Activated CD4-positive, alpha-beta T cell treated with anti-CD3 and anti-CD28 coated beads for 36 hours (primary cell): Measurements from ENCODE around the gene CNTNAP5. TPM values are rescaled to one million over a fixed set of nuclear protein-coding genes. Genes with fewer than 3 reads are reported as not detected.

Source experiments
- ATAC-seq: fragments of 200-7000 bp; cut with Tn5 transposase; one replicate; pipeline ENCODE4 v1.10.0; 2021; ENCODE audit warnings: mild to moderate bottlenecking, moderate library complexity
- CTCF ChIA-PET: fragments of 350-600 bp; sonication (Branson Sonifier 250); formaldehyde crosslinking; loops from one replicate; lab custom pipeline; 2021; ENCODE audit warnings: antibody characterized with exemption; lab: Charles Lee
- POLR2A ChIA-PET: fragments of 350-600 bp; sonication (Branson Sonifier 250); formaldehyde crosslinking; loops from one replicate; lab custom pipeline; 2021; ENCODE audit warnings: antibody characterized with exemption, inconsistent platforms; lab: Charles Lee
- DNase-seq: peaks from one replicate; pipeline ENCODE4 v3.0.0-alpha.2; 2020
- H3K27ac Mint-ChIP-seq: one replicate; pipeline ENCODE4 v1.8.0; 2021; ENCODE audit warnings: mixed read lengths
- H3K27me3 Mint-ChIP-seq: one replicate; pipeline ENCODE4 v1.8.0; 2021; ENCODE audit warnings: mixed read lengths
- H3K36me3 Mint-ChIP-seq: one replicate; pipeline ENCODE4 v1.8.0; 2021; ENCODE audit warnings: low read depth, mixed read lengths
- H3K4me1 Mint-ChIP-seq: one replicate; pipeline ENCODE4 v1.8.0; 2021; ENCODE audit warnings: mixed read lengths
- H3K4me3 Mint-ChIP-seq: one replicate; pipeline ENCODE4 v1.8.0; 2021; ENCODE audit warnings: mild to moderate bottlenecking, moderate library complexity, mixed read lengths
- H3K9me3 Mint-ChIP-seq: one replicate; pipeline ENCODE4 v1.8.0; 2021; ENCODE audit warnings: low read depth, mixed read lengths
- intact Hi-C, 2 experiments: fragments of 100-400 bp; cut with DNase I in 1 of 2; cut with micrococcal nuclease in 1 of 2; formaldehyde crosslinking; loops; one replicate each; pipeline versions ENCODE4 v1.14.2 to v1.15.1; 2022 to 2024; cut with DNase I, micrococcal nuclease
- total RNA-seq, 2 experiments: library from RNA; stranded (reverse); gene quantifications; one replicate each; pipeline ENCODE4 v1.2.3, GENCODE V29; 2021

CNTNAP5 gene
- total RNA-seq, 2 experiments from 2014 or later, result not detected

- no peak overlapping the region for H3K27ac Mint-ChIP-seq
Measured at GRCh38 chr2:124571836-124572235, 546.7 kb downstream of the CNTNAP5 start.

GRCh38 chr2:124572934-124573634 lies 548.0 kb downstream of the CNTNAP5 start:
- intact Hi-C loops, result no loop called here
- no peaks in the 10 kb centered on the region for H3K27me3 Mint-ChIP-seq
- H3K4me3 Mint-ChIP-seq, result no peak overlapping the region
- no peak overlapping the region for H3K27ac Mint-ChIP-seq
- ChIA-PET POLR2A (no interaction called here), CTCF (no interaction called here)
- DNase-seq (no peak), ATAC-seq (no peak)
- H3K36me3 Mint-ChIP-seq, result no peaks in the 10 kb centered on the region
- H3K9me3 Mint-ChIP-seq, result no peaks in the 10 kb centered on the region
- H3K4me1 Mint-ChIP-seq, result no peaks in the 10 kb centered on the region

More at GRCh38 chr2:124571836-124572235, 546.7 kb downstream of the CNTNAP5 start:
- Mint-ChIP-seq H3K9me3 (no peaks in the 10 kb centered on the region), H3K36me3 (no peaks in the 10 kb centered on the region), H3K27me3 (no peaks in the 10 kb centered on the region), H3K4me1 (no peaks in the 10 kb centered on the region), H3K4me3 (no peak overlapping the region)
- ATAC-seq (no peak), DNase-seq (no peak)
- intact Hi-C loops, result no loop called here
- ChIA-PET POLR2A (no interaction called here), CTCF (no interaction called here)

- DNase-seq, result no peak
- ChIA-PET POLR2A (no interaction called here), CTCF (no interaction called here)
- no peak for ATAC-seq
- no peak overlapping the region for H3K27ac Mint-ChIP-seq
- no peaks in the 10 kb centered on the region for H3K9me3 Mint-ChIP-seq
- H3K36me3 Mint-ChIP-seq, result no peaks in the 10 kb centered on the region
- intact Hi-C loops, result no loop called here
- no peaks in the 10 kb centered on the region for H3K4me1 Mint-ChIP-seq
- H3K4me3 Mint-ChIP-seq, result no peak overlapping the region
- no peaks in the 10 kb centered on the region for H3K27me3 Mint-ChIP-seq
Measured at GRCh38 chr2:124575497-124575896, 550.4 kb downstream of the CNTNAP5 start.

- no peaks in the 10 kb centered on the region for H3K36me3 Mint-ChIP-seq
- H3K4me1 Mint-ChIP-seq, result no peaks in the 10 kb centered on the region
- no peak overlapping the region for H3K4me3 Mint-ChIP-seq
- ATAC-seq, result no peak
- H3K9me3 Mint-ChIP-seq, result no peaks in the 10 kb centered on the region
- intact Hi-C loops, result no loop called here
- H3K27me3 Mint-ChIP-seq, result no peaks in the 10 kb centered on the region
- POLR2A ChIA-PET, result no interaction called here
- CTCF ChIA-PET, result no interaction called here
- H3K27ac Mint-ChIP-seq, result no peak overlapping the region
- DNase-seq, result no peak
Measured at GRCh38 chr2:124580263-124580662, 555.2 kb downstream of the CNTNAP5 start.

- no peak overlapping the region for H3K27ac Mint-ChIP-seq
- POLR2A ChIA-PET, result no interaction called here
- H3K9me3 Mint-ChIP-seq, result no peaks in the 10 kb centered on the region
- no peak for ATAC-seq
- H3K4me3 Mint-ChIP-seq, result no peak overlapping the region
- H3K36me3 Mint-ChIP-seq, result no peaks in the 10 kb centered on the region
- no peaks in the 10 kb centered on the region for H3K4me1 Mint-ChIP-seq
- no peak for DNase-seq
- H3K27me3 Mint-ChIP-seq, result no peaks in the 10 kb centered on the region
- CTCF ChIA-PET, result no interaction called here
- intact Hi-C loops, result no loop called here
Measured at GRCh38 chr2:124582387-124582786, 557.3 kb downstream of the CNTNAP5 start.

- H3K27ac Mint-ChIP-seq, result no peak overlapping the region
- CTCF ChIA-PET, result interaction anchor here (0.6 kb wide), 1 partner anchor 926 kb away, joined by 3 read pairs; no protein-coding TSS in a partner anchor
Measured at GRCh38 chr2:124584615-124585014, 559.5 kb downstream of the CNTNAP5 start.

GRCh38 chr2:124585277-124585676 lies 560.2 kb downstream of the CNTNAP5 start:
- Mint-ChIP-seq H3K9me3 (peaks cover 2% of the 10 kb centered on the region), H3K27ac (no peak overlapping the region), H3K27me3 (no peaks in the 10 kb centered on the region), H3K4me1 (no peaks in the 10 kb centered on the region), H3K4me3 (no peak overlapping the region), H3K36me3 (no peaks in the 10 kb centered on the region)
- POLR2A ChIA-PET, result no interaction called here
- CTCF ChIA-PET, result interaction anchor here (0.5 kb wide), 1 partner anchor 31 kb away, joined by 3 read pairs; no protein-coding TSS in a partner anchor
- DNase-seq (no peak), ATAC-seq (no peak)
- intact Hi-C loops, result no loop called here

More at GRCh38 chr2:124584615-124585014, 559.5 kb downstream of the CNTNAP5 start:
- no peaks in the 10 kb centered on the region for H3K27me3 Mint-ChIP-seq
- POLR2A ChIA-PET, result no interaction called here
- no peaks in the 10 kb centered on the region for H3K4me1 Mint-ChIP-seq
- ATAC-seq, result no peak
- DNase-seq, result no peak
- no peaks in the 10 kb centered on the region for H3K9me3 Mint-ChIP-seq
- intact Hi-C loops, result no loop called here
- no peaks in the 10 kb centered on the region for H3K36me3 Mint-ChIP-seq
- H3K4me3 Mint-ChIP-seq, result no peak overlapping the region

- ChIA-PET CTCF (no interaction called here), POLR2A (no interaction called here)
- H3K36me3 Mint-ChIP-seq, result no peaks in the 10 kb centered on the region
- peaks cover 2% of the 10 kb centered on the region for H3K9me3 Mint-ChIP-seq
- no peak overlapping the region for H3K4me3 Mint-ChIP-seq
- no peaks in the 10 kb centered on the region for H3K4me1 Mint-ChIP-seq
- intact Hi-C loops, result no loop called here
- H3K27ac Mint-ChIP-seq, result no peak overlapping the region
- no peak for ATAC-seq
- H3K27me3 Mint-ChIP-seq, result no peaks in the 10 kb centered on the region
- no peak for DNase-seq
Measured at GRCh38 chr2:124586210-124586609, 561.1 kb downstream of the CNTNAP5 start.

- peaks cover 2% of the 10 kb centered on the region for H3K9me3 Mint-ChIP-seq
- H3K27me3 Mint-ChIP-seq, result no peaks in the 10 kb centered on the region
- ATAC-seq (no peak), DNase-seq (no peak)
- POLR2A ChIA-PET, result no interaction called here
- H3K4me1 Mint-ChIP-seq, result no peaks in the 10 kb centered on the region
- intact Hi-C loops, result no loop called here
- no peaks in the 10 kb centered on the region for H3K36me3 Mint-ChIP-seq
- H3K4me3 Mint-ChIP-seq, result no peak overlapping the region
- no peak overlapping the region for H3K27ac Mint-ChIP-seq
- CTCF ChIA-PET, result no interaction called here
Measured at GRCh38 chr2:124586835-124587234, 561.7 kb downstream of the CNTNAP5 start.

GRCh38 chr2:124589971-124590370 lies 564.9 kb downstream of the CNTNAP5 start:
- Mint-ChIP-seq H3K27ac (no peak overlapping the region), H3K36me3 (no peaks in the 10 kb centered on the region), H3K9me3 (peaks cover 2% of the 10 kb centered on the region), H3K4me3 (no peak overlapping the region), H3K27me3 (no peaks in the 10 kb centered on the region), H3K4me1 (no peaks in the 10 kb centered on the region)
- no peak for ATAC-seq
- intact Hi-C loops, result no loop called here
- ChIA-PET POLR2A (no interaction called here), CTCF (no interaction called here)
- no peak for DNase-seq

- DNase-seq, result no peak
- no peak overlapping the region for H3K27ac Mint-ChIP-seq
Measured at GRCh38 chr2:124602759-124603158, 577.7 kb downstream of the CNTNAP5 start.

GRCh38 chr2:124604940-124605339 lies 579.9 kb downstream of the CNTNAP5 start:
- H3K4me1 Mint-ChIP-seq, result no peaks in the 10 kb centered on the region
- no peaks in the 10 kb centered on the region for H3K36me3 Mint-ChIP-seq
- H3K9me3 Mint-ChIP-seq, result peaks cover 2% of the 10 kb centered on the region
- H3K4me3 Mint-ChIP-seq, result no peak overlapping the region
- intact Hi-C loops, result no loop called here
- no peak for DNase-seq
- H3K27ac Mint-ChIP-seq, result no peak overlapping the region
- ChIA-PET CTCF (no interaction called here), POLR2A (no interaction called here)
- ATAC-seq, result no peak
- H3K27me3 Mint-ChIP-seq, result peaks cover 2% of the 10 kb centered on the region

More at GRCh38 chr2:124602759-124603158, 577.7 kb downstream of the CNTNAP5 start:
- no peak overlapping the region for H3K4me3 Mint-ChIP-seq
- ATAC-seq, result no peak
- peaks cover 2% of the 10 kb centered on the region for H3K27me3 Mint-ChIP-seq
- H3K9me3 Mint-ChIP-seq, result peaks cover 2% of the 10 kb centered on the region
- no peaks in the 10 kb centered on the region for H3K4me1 Mint-ChIP-seq
- intact Hi-C loops, result no loop called here
- POLR2A ChIA-PET, result no interaction called here
- CTCF ChIA-PET, result no interaction called here
- H3K36me3 Mint-ChIP-seq, result no peaks in the 10 kb centered on the region
